Caco-2 (cell line): ENCODE measurements around the gene UROS. TPM values are rescaled to one million over a fixed set of nuclear protein-coding genes. Genes with fewer than 3 reads are reported as not detected.

Source experiments
- BruUV-seq: library from RNA; stranded (reverse); fragments of 400-500 nt; replicated peaks from 2 replicates; lab custom pipeline; 2021; lab: Mats Ljungman, UMichigan
- CTCF ChIA-PET: fragments of 300-600 bp; sonication (Branson Sonifier 250); formaldehyde crosslinking; loops from one replicate; lab custom pipeline; 2022; ENCODE audit warnings: antibody characterized with exemption; lab: Charles Lee
- POLR2A ChIA-PET: fragments of 300-600 bp; sonication (Branson Sonifier 250); formaldehyde crosslinking; loops from one replicate; lab custom pipeline; 2022; ENCODE audit warnings: antibody characterized with exemption; lab: Charles Lee
- DNase-seq, 2 experiments: peaks; one replicate each; pipeline versions ENCODE4 v3.0.0 to v3.0.0-alpha.2; 2020 to 2022
- H3K27me3 ChIP-seq: replicated peaks from 2 replicates; pipeline ENCODE4 v1.6.0; 2011; ENCODE audit warnings: low read length; ENCODE audit not compliant: control insufficient read depth, insufficient read depth
- H3K36me3 ChIP-seq: 2 replicates; pipeline ENCODE4 v1.5.1; 2011; ENCODE audit warnings: low read length; ENCODE audit not compliant: control insufficient read depth, insufficient read depth
- H3K4me1 ChIP-seq: fragments of 250-450 bp; sonication (Bioruptor Pico); 2 replicates; pipeline ENCODE4 v1.5.1; 2020; ENCODE audit warnings: mild to moderate bottlenecking
- H3K4me3 ChIP-seq: 2 replicates; pipeline ENCODE4 v1.5.1; 2011; ENCODE audit warnings: low read depth, mild to moderate bottlenecking, control low read depth, low read length
- H3K9me3 ChIP-seq: fragments of 250-450 bp; sonication (Bioruptor Pico); 2 replicates; pipeline ENCODE4 v1.5.1; 2020; ENCODE audit warnings: mild to moderate bottlenecking, moderate library complexity
- H3K27ac Mint-ChIP-seq: one replicate; pipeline ENCODE4 v1.8.0; 2022; ENCODE audit warnings: mixed read lengths; ENCODE audit not compliant: unreplicated experiment
- H3K27me3 Mint-ChIP-seq: one replicate; pipeline ENCODE4 v1.8.0; 2022; ENCODE audit warnings: mixed read lengths; ENCODE audit not compliant: insufficient read depth, unreplicated experiment
- H3K36me3 Mint-ChIP-seq: one replicate; pipeline ENCODE4 v1.8.0; 2022; ENCODE audit warnings: mild to moderate bottlenecking, mixed read lengths; ENCODE audit not compliant: insufficient read depth, unreplicated experiment
- H3K4me1 Mint-ChIP-seq: one replicate; pipeline ENCODE4 v1.8.0; 2022; ENCODE audit warnings: low read depth, mixed read lengths; ENCODE audit not compliant: unreplicated experiment
- H3K4me3 Mint-ChIP-seq: one replicate; pipeline ENCODE4 v1.8.0; 2022; ENCODE audit warnings: mild to moderate bottlenecking, moderate library complexity, mixed read lengths; ENCODE audit not compliant: unreplicated experiment
- H3K9me3 Mint-ChIP-seq: one replicate; pipeline ENCODE4 v1.8.0; 2022; ENCODE audit warnings: mixed read lengths; ENCODE audit not compliant: unreplicated experiment
- intact Hi-C: fragments of 100-400 bp; cut with micrococcal nuclease; formaldehyde crosslinking; loops from one replicate; pipeline ENCODE4 v1.10.0; 2022; ENCODE audit not compliant: unreplicated experiment
- total RNA-seq: library from RNA; stranded (reverse); gene quantifications from 2 replicates; pipeline ENCODE4 v1.2.3, GENCODE V29; 2022
- TF ChIP-seq, protein P1 (sequence below), 2 experiments: fragments of 200-600 bp in 1 of 2; IDR thresholded peaks; 1 replicate in 1 of 2; 2 replicates in 1 of 2; pipeline versions ENCODE4 v1.5.1 to v1.8.0; 2011 to 2022; ENCODE audit warnings: antibody characterized with exemption in 1 of 2, control low read depth in 1 of 2, inconsistent platforms in 1 of 2, low read depth in 1 of 2, low read length in 1 of 2, mild to moderate bottlenecking in 1 of 2, moderate library complexity in 1 of 2; ENCODE audit not compliant: insufficient read depth in 1 of 2, severe bottlenecking in 1 of 2, unreplicated experiment in 1 of 2

The UROS gene
- total RNA-seq, 1 experiment from 2014 or later: 53.4 TPM

DNA sequence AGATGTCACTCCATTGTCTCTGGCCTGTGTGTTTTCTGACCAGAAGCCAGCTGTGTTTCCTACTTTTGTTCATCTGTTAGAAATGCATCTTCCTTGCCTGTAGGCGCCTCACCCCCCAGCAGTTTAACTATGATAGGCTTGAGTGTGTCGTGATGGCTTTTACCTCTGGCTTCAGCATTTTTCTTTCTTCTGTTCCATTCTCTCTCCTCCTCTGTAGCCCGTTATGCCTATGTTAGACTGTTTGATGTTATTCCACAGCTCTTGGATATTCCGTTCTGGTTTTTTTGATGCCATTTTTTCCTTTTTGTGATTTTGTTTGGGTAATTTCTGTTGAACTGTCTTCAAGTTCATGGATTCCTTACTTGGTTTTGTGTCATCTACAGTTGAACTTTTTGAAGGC lies 65.3 kb downstream of the UROS start:
- Mint-ChIP-seq H3K4me1 (peaks cover 6% of the 10 kb centered on the region), H3K27ac (no peak overlapping the region), H3K27me3 (no peaks in the 10 kb centered on the region), H3K36me3 (peaks cover 77% of the 10 kb centered on the region), H3K4me3 (no peak overlapping the region), H3K9me3 (no peaks in the 10 kb centered on the region)
- no peaks in the 10 kb centered on the region for H3K4me1 ChIP-seq
- intact Hi-C loops: no loop called here
- no peak overlapping the region for H3K4me3 ChIP-seq
- POLR2A ChIA-PET: no interaction called here
- no peaks in the 10 kb centered on the region for H3K27me3 ChIP-seq
- no peak for DNase-seq
- CTCF ChIA-PET: no interaction called here
- no peaks in the 10 kb centered on the region for H3K9me3 ChIP-seq
- TF ChIP-seq, protein P1, sequence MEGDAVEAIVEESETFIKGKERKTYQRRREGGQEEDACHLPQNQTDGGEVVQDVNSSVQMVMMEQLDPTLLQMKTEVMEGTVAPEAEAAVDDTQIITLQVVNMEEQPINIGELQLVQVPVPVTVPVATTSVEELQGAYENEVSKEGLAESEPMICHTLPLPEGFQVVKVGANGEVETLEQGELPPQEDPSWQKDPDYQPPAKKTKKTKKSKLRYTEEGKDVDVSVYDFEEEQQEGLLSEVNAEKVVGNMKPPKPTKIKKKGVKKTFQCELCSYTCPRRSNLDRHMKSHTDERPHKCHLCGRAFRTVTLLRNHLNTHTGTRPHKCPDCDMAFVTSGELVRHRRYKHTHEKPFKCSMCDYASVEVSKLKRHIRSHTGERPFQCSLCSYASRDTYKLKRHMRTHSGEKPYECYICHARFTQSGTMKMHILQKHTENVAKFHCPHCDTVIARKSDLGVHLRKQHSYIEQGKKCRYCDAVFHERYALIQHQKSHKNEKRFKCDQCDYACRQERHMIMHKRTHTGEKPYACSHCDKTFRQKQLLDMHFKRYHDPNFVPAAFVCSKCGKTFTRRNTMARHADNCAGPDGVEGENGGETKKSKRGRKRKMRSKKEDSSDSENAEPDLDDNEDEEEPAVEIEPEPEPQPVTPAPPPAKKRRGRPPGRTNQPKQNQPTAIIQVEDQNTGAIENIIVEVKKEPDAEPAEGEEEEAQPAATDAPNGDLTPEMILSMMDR (IDR thresholded peaks at IDR 0.05; ENCODE audit: insufficient read depth in 1 of 2, low read depth in 1 of 2, low read length in 1 of 2, severe bottlenecking in 1 of 2, unreplicated experiment in 1 of 2): no peak
- peaks cover 2% of the 10 kb centered on the region for H3K36me3 ChIP-seq
- BruUV-seq: no TSS peak

DNA sequence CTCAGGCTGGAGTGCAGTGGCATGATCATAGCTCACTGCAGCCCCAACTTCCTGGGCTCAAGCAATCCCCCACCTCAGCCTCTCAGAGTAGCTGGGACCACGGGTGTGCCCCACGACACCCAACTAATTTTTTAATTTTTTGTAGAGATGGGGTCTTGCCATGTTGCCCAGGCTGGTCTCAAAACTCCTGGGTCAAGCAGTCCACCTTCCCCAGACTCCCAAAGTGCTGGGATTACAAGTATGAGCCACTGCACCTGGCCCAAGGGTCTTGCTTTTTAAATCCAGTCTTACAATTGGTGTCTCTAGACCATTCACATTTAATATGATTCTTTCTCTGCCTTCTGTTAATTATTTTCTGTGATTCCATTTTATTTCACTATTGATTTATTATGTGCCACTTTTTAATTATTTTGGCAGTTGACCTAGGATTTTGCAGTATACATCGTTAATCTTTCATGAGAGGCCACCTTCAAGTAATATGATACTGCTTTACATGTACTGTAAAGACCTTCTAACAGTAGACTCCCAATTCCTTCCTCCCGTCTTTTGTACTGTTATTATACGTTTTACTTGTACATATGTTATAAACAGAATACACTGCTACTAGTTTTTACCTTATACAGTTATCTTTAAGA lies 66.1 kb downstream of the UROS start:
- H3K9me3 Mint-ChIP-seq: no peaks in the 10 kb centered on the region
- intact Hi-C loops: no loop called here
- peaks cover 6% of the 10 kb centered on the region for H3K4me1 Mint-ChIP-seq
- no peaks in the 10 kb centered on the region for H3K9me3 ChIP-seq
- POLR2A ChIA-PET: no interaction called here
- no peaks in the 10 kb centered on the region for H3K27me3 ChIP-seq
- TF ChIP-seq, protein P1 (IDR thresholded peaks at IDR 0.05; ENCODE audit: insufficient read depth in 1 of 2, low read depth in 1 of 2, low read length in 1 of 2, severe bottlenecking in 1 of 2, unreplicated experiment in 1 of 2): no peak
- H3K27me3 Mint-ChIP-seq: no peaks in the 10 kb centered on the region
- no peak overlapping the region for H3K4me3 Mint-ChIP-seq
- no peaks in the 10 kb centered on the region for H3K4me1 ChIP-seq
- no peak for DNase-seq
- no TSS peak for BruUV-seq
- CTCF ChIA-PET: no interaction called here
- H3K4me3 ChIP-seq: no peak overlapping the region
- H3K36me3 Mint-ChIP-seq: peaks cover 71% of the 10 kb centered on the region
- H3K27ac Mint-ChIP-seq: no peak overlapping the region
- H3K36me3 ChIP-seq: peaks cover 2% of the 10 kb centered on the region

DNA sequence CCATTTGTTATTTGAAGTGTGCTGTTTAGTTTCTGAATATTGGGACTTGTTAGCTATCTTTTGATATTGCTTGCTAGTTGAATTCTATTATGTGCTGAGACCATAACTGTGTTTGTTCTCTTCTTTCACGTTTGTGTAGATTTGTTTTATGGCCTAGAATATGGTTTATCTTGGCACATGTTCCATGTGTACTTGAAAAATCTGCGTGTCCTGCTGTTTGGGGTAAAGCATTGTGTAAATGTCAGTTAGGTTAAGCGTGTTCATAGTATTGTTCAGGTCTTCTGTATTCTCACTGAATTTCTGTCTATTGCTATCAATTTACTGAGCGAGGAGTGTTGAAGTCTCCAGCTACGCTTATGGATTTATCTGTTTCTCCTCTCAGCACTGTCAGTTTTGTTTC lies 66.9 kb downstream of the UROS start:
- Histone ChIP-seq H3K4me3 (no peak overlapping the region), H3K36me3 (peaks cover 2% of the 10 kb centered on the region), H3K27me3 (no peaks in the 10 kb centered on the region), H3K9me3 (no peaks in the 10 kb centered on the region), H3K4me1 (no peaks in the 10 kb centered on the region)
- no peak overlapping the region for H3K4me3 Mint-ChIP-seq
- H3K36me3 Mint-ChIP-seq: peaks cover 72% of the 10 kb centered on the region
- no peaks in the 10 kb centered on the region for H3K27me3 Mint-ChIP-seq
- ChIA-PET CTCF (no interaction called here), POLR2A (no interaction called here)
- TF ChIP-seq, protein P1 (IDR thresholded peaks at IDR 0.05; ENCODE audit: insufficient read depth in 1 of 2, low read depth in 1 of 2, low read length in 1 of 2, severe bottlenecking in 1 of 2, unreplicated experiment in 1 of 2): no peak
- peaks cover 1% of the 10 kb centered on the region for H3K4me1 Mint-ChIP-seq
- intact Hi-C loops: no loop called here
- no peak for DNase-seq
- no peak overlapping the region for H3K27ac Mint-ChIP-seq
- no TSS peak for BruUV-seq
- H3K9me3 Mint-ChIP-seq: no peaks in the 10 kb centered on the region
